Thoracic aorta (tissue), 2 donors: ENCODE results near the gene HMGA1. TPM values are rescaled to one million over a fixed set of nuclear protein-coding genes. Genes with fewer than 3 reads are reported as not detected.

Source experiments
- ATAC-seq: fragments of 150-250 bp; one replicate; pipeline ENCODE4 v1.8.0; 2017; ENCODE audit warnings: low read depth; ENCODE audit not compliant: insufficient number of reproducible peaks, low FRiP score
- DNase-seq: peaks from one replicate; pipeline ENCODE4 v3.0.0-alpha.2; 2020; ENCODE audit warnings: low spot score
- H3K27ac ChIP-seq, 2 donors: fragments of 200-600 bp; sonication (generic); 1 replicate in 1 of 2; 2 replicates in 1 of 2; pipeline ENCODE4 v1.5.1; 2016; ENCODE audit warnings: mild to moderate bottlenecking in 2 of 2, moderate library complexity in 2 of 2
- H3K27me3 ChIP-seq: fragments of 200-600 bp; sonication (generic); replicated peaks from 2 replicates; pipeline ENCODE4 v1.6.0; 2016; ENCODE audit warnings: mild to moderate bottlenecking; ENCODE audit not compliant: insufficient read depth
- H3K36me3 ChIP-seq: fragments of 200-600 bp; sonication (generic); one replicate; pipeline ENCODE4 v1.5.1; 2016
- H3K4me1 ChIP-seq, 2 donors: fragments of 200-600 bp; sonication (generic); 1 replicate in 1 of 2; 2 replicates in 1 of 2; pipeline versions ENCODE4 v1.5.1 to v1.6.0; 2016; ENCODE audit warnings: low read depth in 2 of 2, mild to moderate bottlenecking in 1 of 2; ENCODE audit not compliant: control insufficient read depth in 1 of 2
- H3K4me3 ChIP-seq: fragments of 200-600 bp; sonication (generic); 2 replicates; pipeline ENCODE4 v1.5.1; 2016; ENCODE audit warnings: mild to moderate bottlenecking
- H3K9me3 ChIP-seq: fragments of 200-600 bp; sonication (generic); 2 replicates; pipeline ENCODE4 v1.5.1; 2016
- total RNA-seq, 2 donors: library from RNA; depleted of rRNA; stranded (reverse); fragments of >200 nt; gene quantifications; one replicate each; pipeline versions ENCODE4 v1.1.0 to v1.2.3, GENCODE V29; 2016
- TF ChIP-seq, protein P1 (sequence below): fragments of 200-600 bp; sonication (generic); IDR thresholded peaks from one replicate; pipeline ENCODE4 v1.5.1; 2019; ENCODE audit warnings: antibody characterized with exemption

Gene HMGA1
- total RNA-seq, 2 donors from 2014 or later = 20.7 to 28.0 TPM

DNA sequence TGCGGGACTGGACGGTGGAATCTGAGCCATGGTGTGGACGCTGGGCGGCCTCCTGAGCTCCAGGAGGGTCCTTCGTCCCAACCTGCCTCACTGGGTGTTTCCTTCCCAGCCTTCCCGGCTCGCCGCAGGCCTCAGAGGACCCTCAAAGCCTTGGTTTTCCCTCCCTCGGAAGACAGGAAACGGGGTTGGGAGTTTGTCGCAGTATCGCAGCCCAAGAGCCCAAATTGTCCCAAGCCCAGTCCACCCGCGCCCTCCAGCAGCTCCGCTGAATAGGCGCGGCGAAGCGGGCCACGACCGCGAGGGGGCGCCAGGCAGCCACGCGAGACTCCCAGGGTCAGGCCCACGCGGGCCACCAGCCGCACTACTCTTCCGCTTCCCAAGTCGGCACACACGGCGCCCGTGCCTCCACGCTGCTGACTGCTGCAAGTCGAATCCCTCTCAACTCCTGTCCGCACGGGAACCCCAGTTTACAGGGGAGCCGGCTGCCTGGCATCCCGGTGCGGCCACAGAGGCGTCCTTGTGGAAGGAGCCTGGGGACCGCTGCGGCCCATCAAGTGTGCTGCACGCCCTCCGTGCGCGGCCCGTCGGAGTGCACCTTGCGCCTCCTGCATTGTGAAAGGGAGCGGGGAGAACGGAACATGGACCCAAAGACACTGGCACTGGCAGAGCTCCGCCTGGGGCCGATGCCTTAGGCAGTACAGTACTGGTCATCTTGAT, 40.4 kb upstream of the HMGA1 start:
- Histone ChIP-seq H3K4me3 (peak overlapping the region; percentile 72), H3K27ac (no peak overlapping the region), H3K4me1 (peaks cover 0 to 4% of the 10 kb centered on the region in 2 donors), H3K9me3 (no peaks in the 10 kb centered on the region), H3K36me3 (no peaks in the 10 kb centered on the region), H3K27me3 (no peaks in the 10 kb centered on the region)
- TF ChIP-seq, protein P1, sequence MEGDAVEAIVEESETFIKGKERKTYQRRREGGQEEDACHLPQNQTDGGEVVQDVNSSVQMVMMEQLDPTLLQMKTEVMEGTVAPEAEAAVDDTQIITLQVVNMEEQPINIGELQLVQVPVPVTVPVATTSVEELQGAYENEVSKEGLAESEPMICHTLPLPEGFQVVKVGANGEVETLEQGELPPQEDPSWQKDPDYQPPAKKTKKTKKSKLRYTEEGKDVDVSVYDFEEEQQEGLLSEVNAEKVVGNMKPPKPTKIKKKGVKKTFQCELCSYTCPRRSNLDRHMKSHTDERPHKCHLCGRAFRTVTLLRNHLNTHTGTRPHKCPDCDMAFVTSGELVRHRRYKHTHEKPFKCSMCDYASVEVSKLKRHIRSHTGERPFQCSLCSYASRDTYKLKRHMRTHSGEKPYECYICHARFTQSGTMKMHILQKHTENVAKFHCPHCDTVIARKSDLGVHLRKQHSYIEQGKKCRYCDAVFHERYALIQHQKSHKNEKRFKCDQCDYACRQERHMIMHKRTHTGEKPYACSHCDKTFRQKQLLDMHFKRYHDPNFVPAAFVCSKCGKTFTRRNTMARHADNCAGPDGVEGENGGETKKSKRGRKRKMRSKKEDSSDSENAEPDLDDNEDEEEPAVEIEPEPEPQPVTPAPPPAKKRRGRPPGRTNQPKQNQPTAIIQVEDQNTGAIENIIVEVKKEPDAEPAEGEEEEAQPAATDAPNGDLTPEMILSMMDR = peak; percentile 96
- peak; percentile 60 for DNase-seq
- ATAC-seq = peak; percentile 85

DNA sequence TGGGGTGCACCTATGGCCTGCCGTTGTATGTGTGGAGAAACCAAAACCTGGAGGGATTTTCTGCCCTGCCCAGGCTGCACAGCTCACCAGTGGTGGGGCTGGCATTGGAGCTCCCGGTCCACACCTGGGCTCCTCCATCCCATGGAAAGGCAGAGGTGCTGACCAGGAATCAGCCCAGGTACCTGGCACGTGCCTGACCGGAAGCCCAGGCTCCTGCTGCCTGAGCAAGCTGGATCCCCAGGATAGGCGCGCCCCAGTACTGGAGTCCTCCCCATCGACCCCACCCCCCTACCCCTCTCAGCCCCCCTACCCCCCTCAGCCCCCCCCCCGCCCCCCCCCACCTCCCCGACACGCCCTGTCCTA, 39.9 kb upstream of the HMGA1 start:
- Histone ChIP-seq H3K4me1 (peaks cover 0 to 4% of the 10 kb centered on the region in 2 donors), H3K36me3 (no peaks in the 10 kb centered on the region), H3K27ac (no peak overlapping the region), H3K27me3 (no peaks in the 10 kb centered on the region), H3K9me3 (no peaks in the 10 kb centered on the region), H3K4me3 (peak overlapping the region; percentile 72)
- TF ChIP-seq, protein P1 = no peak
- DNase-seq (no peak), ATAC-seq (no peak)

DNA sequence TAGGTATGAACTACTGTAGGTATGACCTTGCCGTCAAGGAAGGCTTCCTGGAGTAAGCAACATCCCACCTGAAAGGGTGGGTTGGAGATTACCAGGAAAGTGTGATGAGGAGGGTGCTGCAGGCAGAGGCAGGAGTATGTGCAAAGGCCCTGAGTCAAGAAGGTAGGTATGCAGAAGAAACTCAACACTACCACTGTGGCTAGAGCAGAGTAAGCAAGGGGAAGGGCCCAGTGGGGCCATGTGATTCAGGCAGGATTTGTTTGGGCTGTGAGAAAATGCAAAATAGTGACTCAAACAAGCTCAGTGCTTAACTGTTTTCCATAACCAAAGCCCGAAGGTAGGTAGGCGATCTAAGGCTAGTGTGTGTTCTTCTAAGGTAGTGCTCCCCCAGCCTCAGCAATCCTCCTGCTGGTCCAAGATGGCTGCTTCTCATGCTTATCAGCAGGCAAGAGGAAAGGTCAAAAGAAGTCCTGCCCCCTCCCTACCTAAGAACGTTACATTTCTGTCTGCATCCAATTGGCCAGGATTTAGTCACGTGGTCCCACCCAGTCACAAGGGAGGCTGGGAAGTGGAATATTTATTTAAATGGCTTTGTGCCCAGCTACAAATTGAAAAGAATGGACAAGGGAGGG, 36.2 kb upstream of the HMGA1 start:
- Histone ChIP-seq H3K4me1 (peaks cover 0 to 4% of the 10 kb centered on the region in 2 donors), H3K36me3 (no peaks in the 10 kb centered on the region), H3K4me3 (no peak overlapping the region), H3K9me3 (no peaks in the 10 kb centered on the region), H3K27me3 (no peaks in the 10 kb centered on the region), H3K27ac (no peak overlapping the region)
- ATAC-seq (no peak), DNase-seq (no peak)
- TF ChIP-seq, protein P1 = no peak

DNA sequence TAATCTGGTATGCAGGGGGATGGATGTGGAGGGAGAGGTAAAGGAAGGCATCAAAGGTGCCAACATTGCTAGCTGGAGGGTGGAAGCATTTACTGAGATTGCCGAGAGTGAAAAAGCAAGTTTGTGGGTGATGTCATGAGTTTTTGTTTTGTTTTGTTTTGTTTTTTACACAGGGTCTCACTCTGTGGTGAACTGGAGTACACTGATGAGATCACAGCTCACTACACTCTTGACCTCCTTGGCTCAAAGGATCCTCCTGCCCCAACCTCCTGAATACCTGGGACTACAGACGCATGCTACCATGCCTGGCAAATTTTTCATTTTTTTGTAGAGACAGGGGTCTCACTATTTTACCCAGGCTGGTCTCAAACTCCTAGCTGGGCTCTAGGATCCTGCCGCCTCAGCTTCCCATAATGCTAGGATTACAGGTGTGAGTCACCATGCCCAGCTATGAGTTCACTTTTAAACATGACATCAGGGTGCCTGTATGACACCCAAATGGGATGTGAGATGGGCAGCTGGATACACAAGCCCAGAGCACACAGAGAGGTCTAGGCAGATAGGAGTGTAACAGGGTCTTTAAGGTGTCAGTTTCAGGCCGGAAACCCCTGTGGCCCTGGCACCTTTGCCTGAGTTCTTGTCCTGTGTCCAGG, 35.1 kb upstream of the HMGA1 start:
- no peak for DNase-seq
- H3K27me3 ChIP-seq = no peaks in the 10 kb centered on the region
- TF ChIP-seq, protein P1 = no peak
- H3K27ac ChIP-seq = no peak overlapping the region
- no peaks in the 10 kb centered on the region for H3K9me3 ChIP-seq
- no peaks in the 10 kb centered on the region for H3K36me3 ChIP-seq
- ATAC-seq = no peak
- no peaks in the 10 kb centered on the region for H3K4me1 ChIP-seq
- no peak overlapping the region for H3K4me3 ChIP-seq
